ENCODE measurements around the gene OR4D11. TPM values are rescaled to one million over a fixed set of nuclear protein-coding genes. Genes with fewer than 3 reads are reported as not detected.

The OR4D11 gene
- total and polyA plus RNA-seq, 2 of the 13 experiments (the other 11 are each of a cell fraction or from before 2014, with no cell fraction given) = not detected

DNA sequence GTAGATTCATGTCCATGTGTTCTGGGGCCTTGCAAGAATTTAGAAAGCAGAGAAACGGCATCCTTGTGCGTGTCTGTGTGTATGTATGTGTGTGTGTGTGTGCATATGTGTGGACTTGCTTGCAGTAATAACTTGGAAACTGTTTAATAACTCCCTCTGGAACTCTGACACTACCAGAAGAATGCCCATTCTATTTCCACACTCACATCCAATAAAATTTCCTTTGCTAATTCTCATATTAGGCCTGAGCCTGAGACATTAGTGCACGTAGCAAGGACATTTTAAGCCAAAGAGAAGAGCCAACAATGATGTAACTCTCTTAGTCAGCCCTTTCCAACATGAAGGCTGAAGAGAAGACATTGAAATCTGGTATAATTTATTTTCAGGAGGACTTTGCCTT, 43.5 kb upstream of the OR4D11 start (continued):
- TF ChIP-seq ZNF362 (CRISPR knock-in tag; IDR thresholded peaks at IDR 0.05; ENCODE audit: borderline replicate concordance) = no peak
- TF ChIP-seq ZNF225 (CRISPR knock-in tag; IDR thresholded peaks at IDR 0.05) = no peak
- no peak for TF ChIP-seq ATF1 (CRISPR knock-in tag; IDR thresholded peaks at IDR 0.05)
- no peak for TF ChIP-seq NFIB (CRISPR knock-in tag; IDR thresholded peaks at IDR 0.05; ENCODE audit: borderline replicate concordance)
- no peak for TF ChIP-seq ZNF879 (CRISPR knock-in tag; IDR thresholded peaks at IDR 0.05)
- no peak for TF ChIP-seq PBX2 (CRISPR knock-in tag; IDR thresholded peaks at IDR 0.05)
- no peak for TF ChIP-seq ZSCAN20 (CRISPR knock-in tag; IDR thresholded peaks at IDR 0.05; ENCODE audit: borderline replicate concordance)
- TF ChIP-seq, protein P1, sequence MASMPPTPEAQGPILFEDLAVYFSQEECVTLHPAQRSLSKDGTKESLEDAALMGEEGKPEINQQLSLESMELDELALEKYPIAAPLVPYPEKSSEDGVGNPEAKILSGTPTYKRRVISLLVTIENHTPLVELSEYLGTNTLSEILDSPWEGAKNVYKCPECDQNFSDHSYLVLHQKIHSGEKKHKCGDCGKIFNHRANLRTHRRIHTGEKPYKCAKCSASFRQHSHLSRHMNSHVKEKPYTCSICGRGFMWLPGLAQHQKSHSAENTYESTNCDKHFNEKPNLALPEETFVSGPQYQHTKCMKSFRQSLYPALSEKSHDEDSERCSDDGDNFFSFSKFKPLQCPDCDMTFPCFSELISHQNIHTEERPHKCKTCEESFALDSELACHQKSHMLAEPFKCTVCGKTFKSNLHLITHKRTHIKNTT (CRISPR knock-in tag; IDR thresholded peaks at IDR 0.05) = no peak
- TF ChIP-seq ZNF547 (CRISPR knock-in tag; IDR thresholded peaks at IDR 0.05) = no peak

DNA sequence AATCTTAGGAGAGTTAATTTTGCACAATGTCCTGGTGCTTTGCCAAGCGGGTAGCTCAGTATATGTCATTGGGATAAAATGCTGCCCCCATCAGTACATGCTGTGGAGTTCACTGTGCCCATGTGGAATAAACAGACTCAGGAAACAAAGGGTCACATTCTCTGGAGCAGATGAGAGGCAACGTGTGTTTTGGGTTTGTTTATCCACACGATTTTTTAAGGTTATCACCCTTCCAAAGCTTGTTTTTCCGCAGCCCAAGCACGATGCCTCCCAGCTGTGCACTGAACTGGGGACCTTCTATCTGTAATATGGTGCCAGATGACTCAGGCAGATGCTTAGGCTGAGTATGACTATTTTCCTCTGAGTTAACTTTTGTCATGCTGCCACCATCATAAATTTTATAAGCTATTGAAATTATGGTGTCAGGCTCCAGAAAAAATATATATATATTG, 40.2 kb upstream of the OR4D11 start:
- Histone ChIP-seq H3K36me3 (replicated peaks in 1 of 2; ENCODE audit: control insufficient read depth in 1 of 2, insufficient read depth in 2 of 2, low read length in 2 of 2) (no peaks in the 10 kb centered on the region), H3K4me3 (replicated peaks in 1 of 3; ENCODE audit: insufficient read depth in 1 of 3, low read depth in 2 of 3, low read length in 3 of 3) (no peak overlapping the region), H3K9ac (ENCODE audit: insufficient read depth, low read depth, low read length) (no peak overlapping the region), H3K4me1 (ENCODE audit: insufficient read depth, low read length) (no peaks in the 10 kb centered on the region), H2AFZ (ENCODE audit: low read length) (no peak overlapping the region), H4K20me1 (ENCODE audit: insufficient read depth, low read length) (no peaks in the 10 kb centered on the region), H3K27me3 (ENCODE audit: control insufficient read depth in 1 of 2, insufficient read depth in 2 of 2, low read length in 2 of 2) (peaks cover 0 to 4% of the 10 kb centered on the region in 2 experiments; a peak in 1 of 5 replicates), H3K27ac (ENCODE audit: extremely low read length, insufficient read depth, low read length) (no peak overlapping the region), H3K79me2 (ENCODE audit: insufficient read depth, low read length) (no peaks in the 10 kb centered on the region), H3K9me3 (ENCODE audit: low read length) (no peaks in the 10 kb centered on the region), H3K4me2 (ENCODE audit: low read depth, low read length) (no peak overlapping the region)
- DNase-seq (ENCODE audit: low spot score) (no peak), FAIRE-seq (no peak), ATAC-seq (no peak)
- ChIA-PET CTCF (ENCODE audit: low intra/inter-chr PET ratio, low total read pairs) (no interaction called here), POLR2A (no interaction called here)
- intact Hi-C loops (cut with micrococcal nuclease; ENCODE audit: unreplicated experiment) = no loop called here
- BruUV-seq (replicated peaks) = no TSS peak
- 6% methylated on average over 5 of the region's 5 CpGs for WGBS (ENCODE audit: low lambda C conversion rate)
- in situ Hi-C loops (cut with HindIII; ENCODE audit: extremely low pct_ligation_motif_present, low pct_unique_long_range_greater_than_20kb) = no loop called here
- TF ChIP-seq MTA3 (CRISPR knock-in tag; IDR thresholded peaks at IDR 0.05) (no peak), TBX2 (CRISPR knock-in tag; IDR thresholded peaks at IDR 0.05; ENCODE audit: borderline replicate concordance) (no peak), CREBL2 (CRISPR knock-in tag; IDR thresholded peaks at IDR 0.05; ENCODE audit: borderline replicate concordance) (no peak), LCORL (IDR thresholded peaks at IDR 0.05) (no peak), LCORL (CRISPR knock-in tag; IDR thresholded peaks at IDR 0.05) (no peak), SP1 (IDR thresholded peaks at IDR 0.05) (no peak), SP1 (CRISPR knock-in tag; IDR thresholded peaks at IDR 0.05) (no peak), JUN (CRISPR knock-in tag; IDR thresholded peaks at IDR 0.05) (no peak), STAG1 (CRISPR knock-in tag; IDR thresholded peaks at IDR 0.05) (no peak), MBD4 (IDR thresholded peaks at IDR 0.05; ENCODE audit: borderline replicate concordance, low read length) (no peak), CSRNP1 (CRISPR knock-in tag; IDR thresholded peaks at IDR 0.05) (no peak)
